Stimulated activated CD8-positive, alpha-beta memory T cell treated with anti-CD3 and anti-CD28 coated beads, Interleukin-15, amount 100 ng/mL, for 4 hours (primary cell): ENCODE results near the gene MARK1.

Experiments
- DNase-seq, 2 donors: peaks; one replicate each; pipeline ENCODE4 v3.0.0-alpha.2; 2020; ENCODE audit warnings: low read depth in 2 of 2

Gene MARK1

GRCh38 chr1:220527908-220528678, at the start of gene MARK1:
Gene MARK1 (plus strand): TSS chr1:220528136. CDS start chr1:220528823, 687 bp downstream.
- DNase-seq: no peak

- DNase-seq: no peak
These were observed 44.2 kb upstream of the MARK1 start for GRCh38 chr1:220483700-220484099.

- DNase-seq: no peak
These were observed 43.8 kb upstream of the MARK1 start for GRCh38 chr1:220484135-220484534.

- DNase-seq: no peak
These were observed 42.8 kb upstream of the MARK1 start for GRCh38 chr1:220485131-220485530.

- no peak for DNase-seq
These were observed 42.1 kb upstream of the MARK1 start for GRCh38 chr1:220485791-220486190.

GRCh38 chr1:220487297-220487820, 40.6 kb upstream of the MARK1 start:
- no peak for DNase-seq

GRCh38 chr1:220491891-220492290, 36.0 kb upstream of the MARK1 start:
- DNase-seq: no peak

- DNase-seq: no peak
These were observed 30.6 kb upstream of the MARK1 start for GRCh38 chr1:220497220-220497947.

- DNase-seq: no peak
These were observed 29.7 kb upstream of the MARK1 start for GRCh38 chr1:220498188-220498587.

- no peak for DNase-seq
These were observed 27.6 kb upstream of the MARK1 start for GRCh38 chr1:220500372-220500771.

GRCh38 chr1:220504329-220504728, 23.6 kb upstream of the MARK1 start:
- no peak for DNase-seq

- no peak for DNase-seq
These were observed 20.9 kb upstream of the MARK1 start for GRCh38 chr1:220507085-220507484.

GRCh38 chr1:220511179-220511578, 16.8 kb upstream of the MARK1 start:
- DNase-seq: no peak

GRCh38 chr1:220511785-220512184, 16.2 kb upstream of the MARK1 start:
- DNase-seq: no peak

- DNase-seq: no peak
These were observed 14.1 kb upstream of the MARK1 start for GRCh38 chr1:220513834-220514233.

GRCh38 chr1:220514256-220514655, 13.7 kb upstream of the MARK1 start:
- no peak for DNase-seq

- no peak for DNase-seq
These were observed 11.8 kb upstream of the MARK1 start for GRCh38 chr1:220516014-220516721.

GRCh38 chr1:220516722-220517042, 11.3 kb upstream of the MARK1 start:
- DNase-seq: no peak

GRCh38 chr1:220521778-220522177, 6.2 kb upstream of the MARK1 start:
- no peak for DNase-seq

- no peak for DNase-seq
These were observed 1.6 kb upstream of the MARK1 start for GRCh38 chr1:220526294-220526693.

GRCh38 chr1:220527279-220527907, 543 bp upstream of the MARK1 start:
- no peak for DNase-seq
